Measurements from ENCODE around the gene FRAS1.
"Not testable (repeated sequence)": the region's sequence is repeated elsewhere in the genome, so short reads cannot be mapped to it uniquely, and the experiment has no call there.

Gene FRAS1

DNA sequence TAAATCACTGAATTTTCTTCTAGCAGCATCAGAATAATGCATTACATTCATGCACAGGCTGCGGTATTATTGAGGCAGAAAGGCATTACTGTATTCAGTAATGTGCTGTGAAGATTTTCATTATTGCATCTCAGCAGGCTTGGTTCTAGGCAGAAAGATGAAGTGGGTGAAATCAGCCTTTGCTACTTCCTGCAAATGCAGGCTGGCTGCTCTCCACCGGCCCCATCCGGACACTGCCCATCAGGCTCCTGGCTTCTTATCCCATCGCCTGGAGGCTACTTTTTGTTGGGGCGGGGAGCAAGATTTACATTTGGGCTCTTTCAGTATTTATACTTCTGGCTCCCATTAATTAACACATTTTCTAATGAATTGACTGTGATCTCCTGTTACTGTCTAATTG is 117.8 kb downstream of the FRAS1 start:
- DNase-seq: no peak

DNA sequence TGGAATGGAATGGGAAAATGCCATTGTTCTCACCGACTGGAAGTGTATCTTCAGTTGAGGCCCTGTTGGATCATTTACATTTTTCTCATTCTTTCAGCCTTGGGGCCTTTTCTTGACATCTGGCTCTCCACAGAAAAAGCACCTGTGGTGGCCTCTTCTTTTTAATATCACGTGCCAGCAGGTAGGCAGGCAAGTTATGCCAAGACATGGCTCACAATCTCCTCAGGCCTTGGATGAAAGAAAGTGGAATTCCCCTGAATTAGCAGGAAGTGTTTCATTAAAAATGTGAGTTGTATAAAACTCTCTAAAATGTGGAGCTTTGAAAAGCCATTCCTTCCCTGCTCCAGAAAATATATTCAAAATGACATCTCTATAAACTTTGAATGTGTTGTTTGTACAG is 122.1 kb downstream of the FRAS1 start:
- no peak for DNase-seq

DNA sequence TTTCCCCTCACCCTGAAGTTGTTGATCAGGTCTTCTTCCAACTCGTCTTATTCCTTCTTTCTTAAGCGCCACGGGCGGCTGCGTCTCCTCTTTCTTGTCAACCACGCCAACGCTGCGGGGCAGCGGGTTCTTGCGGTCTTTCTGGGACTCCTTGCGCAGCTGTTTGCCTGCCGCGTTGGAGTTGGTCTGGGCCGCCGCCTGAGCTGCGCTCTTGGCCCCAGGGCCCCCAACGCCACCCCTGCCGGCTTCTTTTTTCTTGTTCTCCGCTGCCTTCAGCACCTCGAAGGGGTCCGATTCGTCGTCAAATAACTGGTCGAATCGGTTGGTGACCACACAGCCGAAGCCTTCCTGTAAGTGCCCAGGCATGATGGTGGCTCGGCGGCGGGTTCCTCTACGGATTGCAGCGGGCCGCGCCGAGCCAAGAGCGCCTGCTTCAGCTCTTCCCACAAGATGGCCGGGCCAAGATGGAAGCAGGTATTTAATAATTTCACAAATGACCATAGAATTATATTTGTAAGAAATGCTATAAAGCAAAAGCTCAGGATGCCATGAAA is 124.6 kb downstream of the FRAS1 start:
- not testable (repeated sequence) for DNase-seq

DNA sequence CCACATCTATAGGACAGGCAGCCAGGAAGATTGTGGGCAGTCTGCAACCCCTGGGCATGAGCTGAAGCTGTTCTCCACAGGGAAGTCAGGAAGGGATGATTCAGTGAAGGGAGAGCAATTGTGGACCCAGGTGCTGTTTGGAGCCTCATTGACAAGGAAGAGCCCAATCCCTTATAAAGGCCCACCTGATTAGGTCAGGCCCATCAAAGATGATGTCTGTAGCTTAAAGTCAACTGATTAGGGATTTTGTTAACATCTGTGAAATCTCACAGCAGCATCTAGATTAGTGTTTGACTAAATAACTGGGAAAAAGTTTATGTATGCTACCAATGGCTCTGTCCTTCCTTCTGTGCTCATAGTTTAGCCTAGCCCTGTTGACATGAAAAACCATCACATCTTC is 127.5 kb downstream of the FRAS1 start:
- DNase-seq: no peak

DNA sequence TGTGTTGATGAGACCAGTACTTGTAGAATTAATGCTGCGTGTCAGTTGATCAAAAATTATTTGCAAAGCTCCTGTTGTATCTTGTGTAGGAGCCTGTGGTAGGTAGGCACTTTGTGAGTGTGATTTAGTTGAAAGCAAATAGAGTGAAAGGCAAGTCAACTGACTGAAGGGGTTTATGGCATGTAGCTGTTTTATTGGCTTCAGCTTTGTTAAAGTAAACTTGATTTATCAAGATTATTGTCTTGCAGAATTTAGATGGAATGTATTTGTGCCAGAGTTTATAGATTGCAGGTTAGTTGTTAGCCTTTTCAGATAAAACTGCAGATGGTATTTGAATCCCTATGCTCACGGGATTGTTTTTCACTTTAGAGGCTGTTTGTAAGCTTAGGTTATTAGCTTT is 128.0 kb downstream of the FRAS1 start:
- DNase-seq: no peak

DNA sequence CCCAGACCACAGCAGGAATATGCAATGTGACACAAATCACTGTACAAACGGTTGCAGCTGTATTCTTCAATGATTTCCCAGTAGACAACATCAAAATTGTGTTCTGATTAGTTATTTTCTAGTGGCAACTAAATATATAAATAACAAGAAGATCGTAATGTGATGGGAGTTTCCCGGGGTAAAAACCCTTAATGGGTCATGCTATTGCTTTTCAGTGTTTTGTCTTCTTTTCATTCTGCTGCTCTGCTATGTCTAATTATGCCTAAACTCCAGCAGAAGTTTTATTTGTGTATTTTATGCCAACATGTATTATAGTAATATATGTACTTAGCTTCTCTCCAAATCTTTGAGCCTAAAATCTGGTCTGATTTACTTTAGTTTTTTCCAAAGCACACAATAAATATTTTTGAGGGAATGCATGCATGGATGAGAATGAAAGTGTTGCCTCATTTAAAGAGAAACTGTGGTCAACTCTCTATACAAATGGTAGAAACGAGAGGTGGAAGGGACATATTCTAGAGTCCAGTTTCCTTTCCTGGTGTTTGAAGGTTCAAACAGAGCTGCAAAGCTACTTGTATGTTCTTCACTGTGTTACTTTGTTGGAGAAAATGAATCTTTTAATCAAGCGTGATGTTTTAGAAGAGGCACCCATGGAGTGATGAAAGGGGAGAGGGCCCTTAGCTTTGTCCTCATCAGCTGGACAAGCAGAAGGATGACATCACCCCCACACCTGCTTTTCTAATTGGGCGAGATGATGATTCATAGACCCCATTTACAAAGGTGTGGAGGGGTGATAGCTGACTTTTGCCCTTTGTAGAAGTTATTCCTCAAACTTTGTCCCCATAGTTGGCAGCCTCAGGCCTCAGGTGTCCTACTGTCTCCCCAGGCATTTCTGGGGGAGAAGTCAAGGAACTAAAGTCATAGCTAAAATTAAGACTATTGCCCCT is 129.7 kb downstream of the FRAS1 start:
- DNase-seq: no peak

DNA sequence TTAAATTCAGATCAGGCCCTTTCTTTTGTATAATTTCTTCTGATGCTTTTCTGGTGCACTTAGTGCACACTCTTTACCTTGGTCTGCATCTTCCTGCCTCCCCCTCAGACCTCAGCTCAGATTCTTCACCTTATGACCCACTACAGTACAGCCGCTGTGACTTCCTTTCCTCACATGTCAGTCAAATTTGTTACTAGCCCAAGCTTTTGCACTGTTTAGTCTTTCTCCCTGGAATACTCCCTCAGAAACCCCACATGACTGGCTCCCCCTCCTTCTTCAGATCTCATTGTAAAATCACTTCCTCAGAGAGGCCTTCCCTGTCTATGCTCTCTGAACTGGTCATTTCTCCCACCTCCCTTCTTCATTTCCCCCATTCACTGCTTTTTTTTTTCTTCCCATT is 132.9 kb downstream of the FRAS1 start:
- no peak for DNase-seq

DNA sequence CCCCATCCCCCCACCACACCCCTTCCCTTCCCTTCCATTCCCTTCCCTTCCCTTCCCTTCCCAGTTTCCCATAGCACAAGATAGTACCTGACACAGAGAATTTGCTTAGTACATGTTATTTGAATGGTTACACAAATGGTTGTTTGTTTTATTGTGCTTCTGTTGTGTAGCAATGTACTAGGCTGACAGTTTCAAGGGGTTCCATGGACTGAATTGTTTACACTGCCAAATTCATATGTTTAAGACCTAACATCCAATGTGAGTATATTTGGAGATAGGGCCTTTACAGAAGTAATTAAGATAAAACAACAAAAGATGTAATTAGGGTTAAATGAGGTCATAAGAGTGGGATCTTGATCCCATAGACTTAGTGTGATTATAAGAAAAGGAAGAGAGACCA is 133.5 kb downstream of the FRAS1 start:
- no peak for DNase-seq

DNA sequence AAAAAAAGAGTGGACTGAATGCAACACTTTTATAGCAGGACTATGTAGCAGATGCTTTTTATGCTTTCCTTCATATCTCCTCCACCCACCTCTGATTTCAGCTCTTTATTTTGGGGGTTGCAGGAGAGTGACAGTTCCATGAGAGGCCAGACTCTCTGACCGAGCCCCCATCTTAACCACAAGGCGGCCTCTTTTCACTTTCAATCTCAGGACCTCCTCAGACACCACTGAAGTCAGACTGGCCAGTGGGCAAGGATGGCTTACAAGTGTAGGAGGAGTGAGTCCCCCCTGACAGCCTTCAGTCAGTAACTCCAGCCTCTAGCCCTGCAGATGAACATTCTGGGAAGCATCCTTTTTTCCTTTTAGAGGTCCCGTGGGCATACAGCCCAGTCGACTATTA is 140.8 kb downstream of the FRAS1 start:
- DNase-seq: no peak

DNA sequence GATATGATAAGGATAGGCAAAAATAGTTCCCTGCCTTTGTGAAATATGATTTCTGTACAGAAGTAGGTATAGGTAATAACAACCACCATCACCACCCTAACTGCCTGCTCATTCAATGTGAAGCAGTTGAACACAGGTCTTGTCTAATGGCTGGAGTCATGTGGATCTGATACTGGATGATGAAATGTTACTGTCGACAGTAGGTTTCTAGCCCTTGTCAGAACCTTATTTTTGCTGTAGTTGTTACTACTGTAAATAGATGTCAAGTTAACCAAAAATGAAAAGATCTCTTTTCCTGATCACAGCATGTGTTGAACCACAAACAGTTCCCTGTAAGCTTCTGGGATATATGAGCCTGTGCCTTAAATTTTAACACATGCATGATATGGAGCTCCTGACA is 142.9 kb downstream of the FRAS1 start:
- DNase-seq: no peak

DNA sequence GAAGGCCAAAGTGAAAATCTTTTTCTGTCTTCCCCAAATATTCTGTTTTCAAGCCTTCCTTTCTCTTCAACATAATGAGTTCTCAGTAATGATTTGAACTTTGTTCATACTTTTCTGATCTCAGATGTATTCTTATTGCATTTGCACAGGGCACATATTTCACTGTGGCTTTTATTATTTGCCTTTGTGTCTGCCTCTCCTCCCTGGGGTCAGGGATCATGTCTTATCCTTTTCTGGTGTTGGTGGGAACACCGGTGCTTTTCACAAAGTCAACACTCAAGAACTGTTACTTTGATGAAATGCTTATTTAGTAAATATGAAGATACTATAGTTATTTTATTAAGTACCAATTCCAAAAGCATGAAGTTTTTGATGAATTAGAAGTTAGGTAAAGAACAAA is 143.8 kb downstream of the FRAS1 start:
- no peak for DNase-seq

DNA sequence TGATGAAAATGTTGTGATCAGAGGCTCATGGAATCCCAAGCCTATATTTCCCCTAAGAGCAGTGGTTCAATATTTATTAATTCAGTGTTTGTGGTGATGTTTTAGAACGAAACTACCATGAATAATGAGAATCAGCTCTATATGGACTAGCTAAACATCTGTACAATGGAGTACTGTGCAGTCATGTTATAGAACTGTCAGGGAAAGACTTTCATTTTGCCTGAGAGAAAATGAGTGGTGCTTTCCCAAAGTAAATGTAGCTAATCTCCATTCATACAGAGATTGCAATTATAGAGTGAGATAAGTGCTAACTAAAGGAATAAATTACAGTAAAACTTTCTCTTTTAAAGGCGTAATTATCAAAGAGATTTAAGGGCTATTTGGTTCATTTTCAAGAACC is 147.1 kb downstream of the FRAS1 start:
- DNase-seq: no peak

DNA sequence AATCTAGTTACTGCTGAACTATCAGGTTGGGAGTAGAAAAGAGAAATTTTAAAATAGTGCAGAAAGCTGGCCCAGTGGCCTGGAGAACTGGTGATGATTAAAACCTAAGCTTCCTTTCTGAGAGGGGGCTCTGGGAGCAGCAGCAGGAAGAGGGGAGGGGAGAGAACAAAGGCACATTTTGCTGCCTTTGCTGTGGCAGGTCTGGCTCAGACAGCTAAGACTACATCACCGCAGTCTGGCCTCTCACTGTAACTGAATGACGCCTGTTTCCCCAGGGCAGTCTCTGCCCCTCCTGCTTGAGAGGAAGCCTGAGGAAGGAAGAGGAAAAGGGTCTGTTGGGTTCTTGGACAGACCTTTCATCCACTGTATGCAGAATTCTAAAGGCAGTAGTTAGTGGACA is 148.5 kb downstream of the FRAS1 start:
- no peak for DNase-seq

DNA sequence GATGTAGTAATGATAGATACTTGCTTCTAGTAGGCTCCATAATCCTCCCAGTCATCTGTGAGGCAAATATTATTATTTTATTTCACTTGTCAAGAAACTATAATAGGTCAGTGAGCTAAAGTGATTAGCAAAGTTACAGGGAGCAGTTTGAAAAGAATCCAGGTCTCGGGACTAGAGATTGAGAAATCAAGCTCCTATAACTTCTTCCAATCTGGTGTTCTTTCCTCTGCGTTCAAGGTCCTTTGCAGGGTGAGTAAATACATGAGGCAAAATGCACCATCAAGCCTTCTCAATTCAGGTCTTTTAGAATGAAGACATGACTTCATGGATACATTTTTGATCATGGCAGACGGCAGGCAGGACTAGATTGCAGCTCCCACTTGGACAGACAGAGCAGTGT is 150.4 kb downstream of the FRAS1 start:
- no peak for DNase-seq

DNA sequence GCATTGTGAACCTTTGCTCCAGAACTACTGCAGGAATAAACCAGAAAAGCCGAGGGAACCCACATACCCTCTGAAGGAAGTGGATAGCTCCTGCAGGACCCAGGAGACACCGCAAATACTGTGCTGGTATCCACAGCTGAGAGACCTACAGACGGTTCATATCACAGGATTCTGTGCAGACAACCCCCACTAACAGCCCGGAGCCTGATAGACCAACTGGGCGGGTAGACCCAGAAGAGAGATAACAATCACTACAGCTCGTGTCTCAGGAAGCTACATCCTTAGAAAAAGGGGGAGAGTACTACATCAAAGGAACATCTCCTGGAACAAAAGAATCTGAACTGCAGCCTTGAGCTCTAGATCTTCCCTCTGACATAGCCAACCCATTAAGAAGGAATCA is 150.8 kb downstream of the FRAS1 start:
- DNase-seq: no peak

DNA sequence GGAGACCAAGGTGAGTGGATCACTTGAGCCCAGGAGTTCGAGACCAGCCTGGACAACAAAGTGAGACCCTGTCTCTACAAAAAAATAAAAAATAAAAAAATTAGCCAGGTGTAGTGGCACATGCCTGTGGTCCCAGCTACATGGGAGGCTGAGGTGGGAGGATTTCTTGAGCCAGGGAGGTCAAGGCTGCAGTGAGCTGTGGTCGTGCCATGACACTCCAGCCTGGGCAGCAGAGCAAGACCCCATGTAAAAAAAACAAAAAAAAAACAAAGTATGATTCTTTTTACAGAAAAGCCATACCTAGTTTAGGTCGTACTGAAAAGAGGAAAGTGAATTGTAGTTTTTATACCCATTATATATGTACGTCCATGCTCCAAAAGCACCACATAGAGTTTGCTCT is 151.8 kb downstream of the FRAS1 start:
- not testable (repeated sequence) for DNase-seq

DNA sequence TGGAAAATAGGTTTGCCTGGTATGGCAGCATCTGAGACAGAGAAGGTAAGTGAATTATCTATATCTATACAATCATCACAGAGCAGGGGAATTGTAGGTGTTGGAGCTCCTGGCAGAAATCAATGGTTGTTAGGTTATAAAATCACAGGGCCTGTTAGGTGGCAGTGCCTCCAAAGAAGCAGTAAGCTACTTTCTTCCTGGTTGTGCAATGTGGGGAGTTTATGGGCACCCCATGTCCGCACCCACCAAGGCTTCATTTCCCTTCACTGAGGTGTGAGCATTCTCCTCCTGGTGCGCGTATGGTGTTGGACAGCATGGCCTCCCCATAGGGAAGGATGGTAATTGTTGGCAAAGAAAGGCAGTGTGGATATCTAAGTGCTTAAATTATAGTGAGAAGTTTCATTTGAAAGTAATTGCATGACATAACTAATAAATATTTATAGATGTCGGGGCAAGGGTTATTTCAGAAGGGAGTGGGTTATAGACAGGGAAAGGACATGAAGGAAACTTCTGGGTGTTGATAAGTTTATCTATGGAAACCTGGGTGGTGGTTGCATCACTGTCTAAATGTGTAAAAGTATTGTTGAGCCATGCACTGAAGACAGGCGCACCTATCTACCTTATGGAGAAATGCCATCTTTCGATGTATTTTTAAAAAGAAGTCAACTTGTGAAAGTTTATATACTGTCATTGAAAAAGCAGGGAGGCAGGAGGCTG is 153.7 kb downstream of the FRAS1 start:
- no peak for DNase-seq

DNA sequence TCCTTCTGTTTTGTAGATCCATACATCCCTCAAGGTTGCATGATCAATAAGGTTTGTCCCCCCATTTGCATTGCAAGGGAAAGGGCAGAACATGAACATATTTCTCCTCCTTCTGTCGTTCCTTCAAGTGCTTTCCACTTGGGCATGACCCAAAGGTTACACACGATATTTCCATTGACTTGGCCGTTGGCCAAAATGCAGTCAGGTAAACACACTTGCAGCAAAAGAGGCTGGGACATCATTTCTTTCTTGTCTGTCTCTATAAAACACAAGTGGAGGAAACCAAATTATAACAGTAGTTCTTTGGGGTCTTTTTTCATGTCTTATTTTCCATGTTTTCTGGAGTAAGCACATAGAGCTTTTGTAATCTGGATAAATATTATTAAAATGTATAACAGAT is 156.1 kb downstream of the FRAS1 start:
- DNase-seq: no peak

DNA sequence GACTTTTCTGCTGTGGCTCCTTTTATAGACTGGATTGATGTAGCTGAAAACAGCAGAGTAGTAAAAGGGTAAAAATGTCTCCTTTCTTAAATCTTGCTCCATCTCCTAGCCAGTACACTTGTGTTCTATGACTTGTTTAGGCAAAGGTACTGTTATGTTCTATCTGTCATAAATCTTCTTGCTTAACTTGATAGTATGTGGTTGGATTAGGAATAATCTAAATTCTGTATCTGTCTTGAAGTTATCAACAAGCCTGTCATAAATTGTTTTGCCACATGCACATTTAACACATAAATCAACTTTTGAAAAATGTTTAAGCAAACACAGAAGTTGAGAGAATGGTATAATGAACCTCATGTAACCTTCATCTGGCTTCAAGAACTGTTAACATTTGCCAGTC is 157.0 kb downstream of the FRAS1 start:
- DNase-seq: no peak

DNA sequence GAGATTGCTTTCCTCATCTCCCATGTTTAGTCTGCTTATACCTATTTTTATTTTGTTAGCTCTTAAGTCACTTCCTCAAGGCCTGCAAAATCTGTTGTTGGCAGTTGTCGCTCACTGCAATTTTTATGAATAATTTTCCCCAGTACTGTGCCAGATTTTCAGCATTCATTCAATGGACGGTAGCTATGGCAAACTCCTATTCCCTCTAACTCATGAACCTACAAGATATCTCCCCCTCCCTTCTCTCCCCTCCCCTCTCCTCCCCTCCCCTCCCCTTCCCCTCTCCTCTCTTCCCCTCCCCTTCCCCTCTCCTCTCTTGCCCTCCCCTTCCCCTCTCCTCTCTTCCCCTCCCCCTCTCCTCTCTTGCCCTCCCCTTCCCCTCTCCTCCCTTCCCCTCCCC is 160.4 kb downstream of the FRAS1 start:
- no peak for DNase-seq

DNA sequence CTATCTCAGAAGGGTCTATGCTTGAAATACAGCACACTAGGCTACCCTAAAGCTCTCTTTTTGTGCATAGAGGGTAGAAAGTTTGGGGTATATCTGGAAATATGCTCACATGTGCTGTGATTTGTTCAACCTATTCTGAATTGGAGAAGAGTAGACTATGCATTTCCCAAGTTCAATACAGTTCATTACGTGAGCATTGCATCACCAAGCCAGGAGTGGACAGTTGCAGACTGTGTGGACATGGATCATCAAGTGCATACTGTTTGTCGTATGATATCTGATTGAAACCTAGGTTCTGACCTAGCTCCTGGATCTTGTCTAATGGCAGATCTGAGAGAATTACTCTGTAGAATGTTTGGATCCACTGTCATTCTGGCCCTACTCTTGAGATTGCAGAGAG is 161.1 kb downstream of the FRAS1 start:
- DNase-seq: no peak

DNA sequence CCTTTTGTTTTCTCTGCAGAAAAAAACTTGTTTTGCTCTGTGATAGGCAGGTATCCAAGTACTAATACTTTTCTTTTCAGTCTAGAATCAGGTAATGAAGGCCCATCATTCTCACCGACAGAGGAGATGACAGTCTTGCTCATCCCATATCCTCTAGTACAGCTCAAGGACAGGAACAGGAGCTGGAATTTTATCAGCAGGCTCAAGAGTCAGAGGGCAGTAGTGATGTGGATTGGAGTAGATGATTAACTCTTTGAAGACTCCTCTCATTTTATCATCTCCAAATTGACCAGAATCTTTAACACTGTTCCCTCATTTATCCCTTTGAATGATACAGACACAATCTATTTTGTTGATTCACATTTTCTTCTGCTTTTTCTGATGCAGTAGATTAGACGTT is 162.7 kb downstream of the FRAS1 start:
- DNase-seq: no peak

DNA sequence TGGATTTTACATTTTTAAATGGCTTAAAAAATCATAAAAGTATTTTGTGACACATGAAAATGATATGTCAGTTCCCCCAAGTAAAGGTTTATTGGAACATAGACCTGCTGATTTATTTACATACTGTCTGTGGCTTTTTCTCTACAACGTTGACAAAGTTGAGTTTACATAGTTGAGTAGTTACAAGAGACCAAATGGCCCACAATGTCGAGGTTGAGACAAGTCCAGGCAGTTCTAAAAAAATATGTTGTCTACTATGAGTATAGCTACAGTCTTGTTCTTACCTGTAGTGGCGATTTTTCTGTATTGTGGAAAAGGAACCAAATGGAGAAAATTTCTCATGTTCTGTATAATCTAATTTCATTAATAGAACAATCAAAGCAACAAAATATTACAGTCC is 163.2 kb downstream of the FRAS1 start:
- no peak for DNase-seq

DNA sequence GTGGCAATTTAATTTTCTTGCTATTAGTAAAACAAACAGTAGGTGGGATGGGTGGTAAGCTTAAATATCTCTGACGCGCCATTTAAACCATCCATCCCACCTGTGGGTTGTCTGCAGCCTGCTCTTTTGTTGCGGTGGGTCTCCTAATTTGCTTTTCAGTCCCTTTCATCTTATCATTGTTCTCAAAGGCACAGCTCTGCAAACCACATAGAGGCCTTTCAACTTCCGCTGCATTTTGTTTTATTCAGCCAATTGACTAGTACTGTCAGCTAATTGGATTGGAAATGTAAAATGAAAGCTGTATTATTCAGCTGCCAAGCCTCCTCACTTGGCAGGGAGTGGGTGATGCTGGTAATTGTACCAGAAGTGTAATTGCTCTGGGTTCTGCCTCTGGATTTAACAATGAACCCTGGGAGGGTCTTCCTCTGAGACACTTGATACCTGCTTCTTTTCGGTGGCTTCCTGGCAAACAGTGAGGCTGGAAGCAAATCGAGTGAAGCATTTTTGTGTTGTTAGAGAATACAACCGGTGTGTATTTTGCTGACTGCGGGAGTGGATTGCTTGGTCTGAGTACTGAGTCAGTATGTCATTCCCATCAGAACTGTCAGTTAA is 165.6 kb downstream of the FRAS1 start:
- DNase-seq: no peak
